ENCODE data around the gene VAV3. TPM values are rescaled to one million over a fixed set of nuclear protein-coding genes. Genes with fewer than 3 reads are reported as not detected.

The VAV3 gene
- total RNA-seq, 4 donors from 2014 or later = 44.1 to 123 (median 111) TPM

- in situ Hi-C loops (cut with MboI; ENCODE audit: low pct_ligation_motif_present in 1 of 4, low pct_unique_long_range_greater_than_20kb in 1 of 4, low sequenced_read_pairs in 3 of 4) = no loop called here
- no peak for DNase-seq
- no peaks in the 10 kb centered on the region for H3K27me3 ChIP-seq
- no peak overlapping the region for H3K4me3 ChIP-seq
- WGBS, 2 donors (ENCODE audit: low coverage in 1 of 2) = 37 to 47% methylated on average over 2 of the region's 2 CpGs
- intact Hi-C loops (cut with DNase I; ENCODE audit: low total_unique reads) = no loop called here
- H3K9me3 ChIP-seq = no peaks in the 10 kb centered on the region
- H3K4me1 ChIP-seq = peaks cover 0 to 26% (median 7%) of the 10 kb centered on the region in 4 donors
- peak overlapping the region in 3 of 4 donors; percentile 15 to 59 (median 37) for H3K27ac ChIP-seq
- TF ChIP-seq CTCF (IDR thresholded peaks at IDR 0.05) (no peak), POLR2A (IDR thresholded peaks at IDR 0.05) (no peak), POLR2AphosphoS5 (IDR thresholded peaks at IDR 0.05) (peak in 1 of 3 donors; percentile 23), EP300 (IDR thresholded peaks at IDR 0.05; ENCODE audit: low read depth) (no peak)
- H3K36me3 ChIP-seq = no peaks in the 10 kb centered on the region
These were observed 338.7 kb downstream of the VAV3 start for GRCh38 chr1:107626073-107626796.

DNA sequence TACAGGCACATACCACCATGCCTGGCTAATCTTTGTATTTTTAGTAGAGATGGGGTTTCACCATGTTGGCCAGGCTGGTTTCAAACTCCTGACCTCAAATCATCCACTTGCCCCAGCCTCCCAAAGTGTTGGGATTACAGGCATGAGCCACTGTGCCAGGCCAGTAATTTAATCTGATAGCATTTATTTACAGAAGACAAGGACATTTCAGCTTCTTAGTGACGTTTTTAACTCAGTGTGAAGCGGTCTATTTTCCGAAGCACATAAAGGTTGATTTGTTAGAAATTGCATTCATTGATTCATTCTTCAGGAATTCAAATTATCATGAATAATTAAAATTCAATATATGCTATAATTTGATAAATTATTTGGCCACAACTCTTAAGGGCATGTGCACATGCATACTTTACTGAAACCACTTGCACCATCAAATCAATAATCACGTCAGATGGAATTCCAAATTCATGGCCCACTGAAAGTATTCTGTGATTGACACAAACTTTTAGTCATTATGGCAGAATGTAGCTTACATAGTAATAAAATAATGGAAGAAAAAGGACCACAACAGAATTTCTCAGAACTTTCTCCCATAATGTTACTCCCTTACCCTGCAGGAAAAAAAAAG is 339.5 kb downstream of the VAV3 start:
- H3K4me3 ChIP-seq = no peak overlapping the region
- no peaks in the 10 kb centered on the region for H3K36me3 ChIP-seq
- no peak for DNase-seq
- 80 to 94% methylated on average over 4 of the region's 4 CpGs for WGBS, 2 donors (ENCODE audit: low coverage in 1 of 2)
- intact Hi-C loops (cut with DNase I; ENCODE audit: low total_unique reads) = no loop called here
- H3K9me3 ChIP-seq = no peaks in the 10 kb centered on the region
- peak overlapping the region in 2 of 4 donors; percentile 37 to 59 for H3K27ac ChIP-seq
- no peaks in the 10 kb centered on the region for H3K27me3 ChIP-seq
- in situ Hi-C loops (cut with MboI; ENCODE audit: low pct_ligation_motif_present in 1 of 4, low pct_unique_long_range_greater_than_20kb in 1 of 4, low sequenced_read_pairs in 3 of 4) = no loop called here
- H3K4me1 ChIP-seq = peaks cover 0 to 26% (median 7%) of the 10 kb centered on the region in 4 donors
- TF ChIP-seq POLR2AphosphoS5 (IDR thresholded peaks at IDR 0.05) (no peak), CTCF (IDR thresholded peaks at IDR 0.05) (no peak), EP300 (IDR thresholded peaks at IDR 0.05; ENCODE audit: low read depth) (no peak), POLR2A (IDR thresholded peaks at IDR 0.05) (no peak)

- H3K36me3 ChIP-seq = no peaks in the 10 kb centered on the region
- intact Hi-C loops (cut with DNase I; ENCODE audit: low total_unique reads) = no loop called here
- DNase-seq = no peak
- in situ Hi-C loops (cut with MboI; ENCODE audit: low pct_ligation_motif_present in 1 of 4, low pct_unique_long_range_greater_than_20kb in 1 of 4, low sequenced_read_pairs in 3 of 4) = no loop called here
- H3K27ac ChIP-seq = no peak overlapping the region
- no peak overlapping the region for H3K4me3 ChIP-seq
- WGBS, 2 donors (ENCODE audit: low coverage in 1 of 2) = 94 to 96% methylated on average over 2 of the region's 2 CpGs
- H3K27me3 ChIP-seq = no peaks in the 10 kb centered on the region
- TF ChIP-seq POLR2A (IDR thresholded peaks at IDR 0.05) = no peak
- TF ChIP-seq CTCF (IDR thresholded peaks at IDR 0.05) = no peak
- TF ChIP-seq POLR2AphosphoS5 (IDR thresholded peaks at IDR 0.05) = no peak
- TF ChIP-seq EP300 (IDR thresholded peaks at IDR 0.05; ENCODE audit: low read depth) = no peak
- H3K9me3 ChIP-seq = no peaks in the 10 kb centered on the region
- H3K4me1 ChIP-seq = peaks cover 0 to 20% (median 5%) of the 10 kb centered on the region in 4 donors
These were observed 341.5 kb downstream of the VAV3 start for GRCh38 chr1:107623431-107623830.

GRCh38 chr1:107622966-107623365 is 342.0 kb downstream of the VAV3 start:
- Histone ChIP-seq H3K27ac (no peak overlapping the region), H3K4me1 (peaks cover 0 to 15% (median 5%) of the 10 kb centered on the region in 4 donors), H3K9me3 (no peaks in the 10 kb centered on the region), H3K4me3 (no peak overlapping the region), H3K36me3 (no peaks in the 10 kb centered on the region), H3K27me3 (no peaks in the 10 kb centered on the region)
- 48 to 64% methylated on average over 1 of the region's 1 CpG for WGBS, 2 donors (ENCODE audit: low coverage in 1 of 2)
- intact Hi-C loops (cut with DNase I; ENCODE audit: low total_unique reads) = no loop called here
- in situ Hi-C loops (cut with MboI; ENCODE audit: low pct_ligation_motif_present in 1 of 4, low pct_unique_long_range_greater_than_20kb in 1 of 4, low sequenced_read_pairs in 3 of 4) = no loop called here
- no peak for DNase-seq
- TF ChIP-seq POLR2A (IDR thresholded peaks at IDR 0.05) (no peak), POLR2AphosphoS5 (IDR thresholded peaks at IDR 0.05) (no peak), CTCF (IDR thresholded peaks at IDR 0.05) (no peak), EP300 (IDR thresholded peaks at IDR 0.05; ENCODE audit: low read depth) (no peak)

All from transverse colon (tissue), 4 donors.